Measurements from ENCODE around the gene HMGCL.
A peak's percentile ranks its signal among the peaks of the same experiment; 100 is the strongest.

HMGCL gene

GRCh38 chr1:23799570-23800399 lies 25.4 kb downstream of the HMGCL start:
- H3K27ac ChIP-seq (ENCODE audit: poor library complexity, severe bottlenecking), result peak overlapping the region; percentile 94
- peaks cover 8% of the 10 kb centered on the region for H3K4me1 ChIP-seq (ENCODE audit: insufficient read depth, poor library complexity, severe bottlenecking)
- peak overlapping the region; percentile 70 for H3K4me3 ChIP-seq (ENCODE audit: severe bottlenecking)
- peak; percentile 97 for DNase-seq (ENCODE audit: low spot score)
- no peaks in the 10 kb centered on the region for H3K9me3 ChIP-seq (ENCODE audit: severe bottlenecking)
- peak; percentile 81 for ATAC-seq (ENCODE audit: low read depth)
- TF ChIP-seq, protein P1, sequence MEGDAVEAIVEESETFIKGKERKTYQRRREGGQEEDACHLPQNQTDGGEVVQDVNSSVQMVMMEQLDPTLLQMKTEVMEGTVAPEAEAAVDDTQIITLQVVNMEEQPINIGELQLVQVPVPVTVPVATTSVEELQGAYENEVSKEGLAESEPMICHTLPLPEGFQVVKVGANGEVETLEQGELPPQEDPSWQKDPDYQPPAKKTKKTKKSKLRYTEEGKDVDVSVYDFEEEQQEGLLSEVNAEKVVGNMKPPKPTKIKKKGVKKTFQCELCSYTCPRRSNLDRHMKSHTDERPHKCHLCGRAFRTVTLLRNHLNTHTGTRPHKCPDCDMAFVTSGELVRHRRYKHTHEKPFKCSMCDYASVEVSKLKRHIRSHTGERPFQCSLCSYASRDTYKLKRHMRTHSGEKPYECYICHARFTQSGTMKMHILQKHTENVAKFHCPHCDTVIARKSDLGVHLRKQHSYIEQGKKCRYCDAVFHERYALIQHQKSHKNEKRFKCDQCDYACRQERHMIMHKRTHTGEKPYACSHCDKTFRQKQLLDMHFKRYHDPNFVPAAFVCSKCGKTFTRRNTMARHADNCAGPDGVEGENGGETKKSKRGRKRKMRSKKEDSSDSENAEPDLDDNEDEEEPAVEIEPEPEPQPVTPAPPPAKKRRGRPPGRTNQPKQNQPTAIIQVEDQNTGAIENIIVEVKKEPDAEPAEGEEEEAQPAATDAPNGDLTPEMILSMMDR (IDR thresholded peaks at IDR 0.05; ENCODE audit: poor library complexity, severe bottlenecking), result no peak
- H3K36me3 ChIP-seq (ENCODE audit: low read depth), result peaks cover 37% of the 10 kb centered on the region
- H3K27me3 ChIP-seq (ENCODE audit: insufficient read depth, poor library complexity, severe bottlenecking), result no peaks in the 10 kb centered on the region

DNA sequence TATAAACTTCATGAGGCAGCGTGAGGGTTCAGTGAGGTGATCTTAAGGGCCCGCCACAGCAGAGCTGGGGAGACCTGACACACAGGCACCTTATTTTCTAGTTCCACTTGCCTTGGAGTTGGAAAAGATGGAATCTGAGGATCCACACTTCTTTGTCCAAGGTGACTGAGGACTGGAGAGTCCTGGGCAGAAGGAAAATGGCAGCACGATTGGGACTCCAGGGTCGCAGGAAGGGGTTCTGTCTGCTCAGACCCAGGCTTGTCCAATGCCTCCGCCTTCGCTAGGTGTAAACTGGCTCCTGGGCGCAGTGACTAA lies 26.0 kb downstream of the HMGCL start:
- H3K4me1 ChIP-seq (ENCODE audit: insufficient read depth, poor library complexity, severe bottlenecking), result peaks cover 8% of the 10 kb centered on the region
- no peaks in the 10 kb centered on the region for H3K9me3 ChIP-seq (ENCODE audit: severe bottlenecking)
- H3K4me3 ChIP-seq (ENCODE audit: severe bottlenecking), result peak overlapping the region; percentile 70
- DNase-seq (ENCODE audit: low spot score), result no peak
- TF ChIP-seq, protein P1 (IDR thresholded peaks at IDR 0.05; ENCODE audit: poor library complexity, severe bottlenecking), result no peak
- H3K27me3 ChIP-seq (ENCODE audit: insufficient read depth, poor library complexity, severe bottlenecking), result no peaks in the 10 kb centered on the region
- no peak for ATAC-seq (ENCODE audit: low read depth)
- H3K36me3 ChIP-seq (ENCODE audit: low read depth), result peaks cover 41% of the 10 kb centered on the region
- H3K27ac ChIP-seq (ENCODE audit: poor library complexity, severe bottlenecking), result peak overlapping the region; percentile 94

DNA sequence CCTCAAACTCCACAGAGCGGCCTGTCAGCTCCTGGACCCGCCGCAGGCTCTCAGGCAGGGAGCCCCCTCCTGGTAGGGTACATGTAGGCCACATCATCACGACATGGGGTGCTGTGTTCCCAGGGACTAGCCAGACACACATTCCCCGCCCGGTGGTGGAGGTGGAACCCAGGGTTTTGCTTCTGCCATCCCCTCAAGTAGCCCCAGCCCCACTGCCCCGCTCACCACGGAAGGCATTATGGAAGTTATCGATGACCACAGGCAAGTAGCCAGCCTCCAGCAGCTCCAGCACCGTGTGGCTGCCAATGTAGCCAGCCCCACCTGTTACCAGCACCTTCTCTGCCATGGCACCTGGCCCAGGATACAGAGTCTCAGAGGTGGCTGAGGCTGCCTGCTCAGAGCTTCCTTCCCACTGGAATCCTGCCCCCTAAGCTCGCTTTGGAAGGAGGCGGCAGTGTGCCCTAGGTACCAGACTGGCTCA lies 26.5 kb downstream of the HMGCL start:
- H3K9me3 ChIP-seq (ENCODE audit: severe bottlenecking), result no peaks in the 10 kb centered on the region
- DNase-seq (ENCODE audit: low spot score) (no peak), ATAC-seq (ENCODE audit: low read depth) (no peak)
- no peak overlapping the region for H3K4me3 ChIP-seq (ENCODE audit: severe bottlenecking)
- TF ChIP-seq, protein P1 (IDR thresholded peaks at IDR 0.05; ENCODE audit: poor library complexity, severe bottlenecking), result no peak
- no peaks in the 10 kb centered on the region for H3K27me3 ChIP-seq (ENCODE audit: insufficient read depth, poor library complexity, severe bottlenecking)
- H3K36me3 ChIP-seq (ENCODE audit: low read depth), result peaks cover 43% of the 10 kb centered on the region
- H3K4me1 ChIP-seq (ENCODE audit: insufficient read depth, poor library complexity, severe bottlenecking), result peaks cover 8% of the 10 kb centered on the region
- peak overlapping the region; percentile 94 for H3K27ac ChIP-seq (ENCODE audit: poor library complexity, severe bottlenecking)

GRCh38 chr1:23797478-23798448 lies 27.5 kb downstream of the HMGCL start:
- no peaks in the 10 kb centered on the region for H3K9me3 ChIP-seq (ENCODE audit: severe bottlenecking)
- H3K4me3 ChIP-seq (ENCODE audit: severe bottlenecking), result no peak overlapping the region
- ATAC-seq (ENCODE audit: low read depth), result no peak
- H3K4me1 ChIP-seq (ENCODE audit: insufficient read depth, poor library complexity, severe bottlenecking), result peaks cover 8% of the 10 kb centered on the region
- no peaks in the 10 kb centered on the region for H3K27me3 ChIP-seq (ENCODE audit: insufficient read depth, poor library complexity, severe bottlenecking)
- TF ChIP-seq, protein P1 (IDR thresholded peaks at IDR 0.05; ENCODE audit: poor library complexity, severe bottlenecking), result no peak
- peak overlapping the region; percentile 94 for H3K27ac ChIP-seq (ENCODE audit: poor library complexity, severe bottlenecking)
- peaks cover 52% of the 10 kb centered on the region for H3K36me3 ChIP-seq (ENCODE audit: low read depth)
- DNase-seq (ENCODE audit: low spot score), result no peak
